Measurements from ENCODE around the gene PDZD2. TPM values are rescaled to one million over a fixed set of nuclear protein-coding genes. Genes with fewer than 3 reads are reported as not detected.

PDZD2 gene
- total and polyA plus RNA-seq, 9 donors = 21.2 to 58.2 (median 37.8) TPM

DNA sequence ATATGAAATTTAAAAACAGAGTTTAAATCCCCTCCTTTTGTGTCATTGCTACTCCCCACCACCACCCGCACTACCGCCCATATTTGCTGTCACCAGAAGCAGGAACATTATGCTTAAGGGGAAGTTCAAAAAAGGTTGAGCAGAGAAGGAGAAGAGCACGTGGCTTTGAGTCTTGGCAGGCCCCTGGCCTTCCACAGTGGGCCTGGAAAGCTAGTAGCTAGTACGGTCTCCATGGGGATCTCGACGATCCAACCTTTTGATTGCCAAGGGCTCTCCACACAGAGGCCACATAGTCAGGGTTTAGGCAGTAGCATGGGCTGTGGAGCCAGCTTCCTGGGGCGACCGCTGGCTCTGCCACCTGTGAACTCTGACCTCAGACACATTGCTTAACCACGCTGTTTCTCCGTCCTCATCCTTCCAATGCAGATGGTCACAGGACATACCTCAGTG is 445.1 kb downstream of the PDZD2 start:
- intact Hi-C loops (cut with DNase I) = loop anchor here in 1 of 4 donors (10.0 kb wide), 1 partner anchor 499 kb away; no protein-coding TSS in a partner anchor
- Histone ChIP-seq H3K4me1 (ENCODE audit: insufficient read depth) (no peaks in the 10 kb centered on the region), H3K27me3 (no peaks in the 10 kb centered on the region), H3K4me3 (no peak overlapping the region), H3K9me3 (no peaks in the 10 kb centered on the region), H3K27ac (no peak overlapping the region), H3K36me3 (no peaks in the 10 kb centered on the region)
- WGBS, 3 donors = 86 to 88% (median 86%) methylated on average over 10 of the region's 10 CpGs
- DNase-seq = no peak
- TF ChIP-seq EP300 (IDR thresholded peaks at IDR 0.05) (no peak), POLR2A (IDR thresholded peaks at IDR 0.05) (no peak)
- TF ChIP-seq, protein P1, sequence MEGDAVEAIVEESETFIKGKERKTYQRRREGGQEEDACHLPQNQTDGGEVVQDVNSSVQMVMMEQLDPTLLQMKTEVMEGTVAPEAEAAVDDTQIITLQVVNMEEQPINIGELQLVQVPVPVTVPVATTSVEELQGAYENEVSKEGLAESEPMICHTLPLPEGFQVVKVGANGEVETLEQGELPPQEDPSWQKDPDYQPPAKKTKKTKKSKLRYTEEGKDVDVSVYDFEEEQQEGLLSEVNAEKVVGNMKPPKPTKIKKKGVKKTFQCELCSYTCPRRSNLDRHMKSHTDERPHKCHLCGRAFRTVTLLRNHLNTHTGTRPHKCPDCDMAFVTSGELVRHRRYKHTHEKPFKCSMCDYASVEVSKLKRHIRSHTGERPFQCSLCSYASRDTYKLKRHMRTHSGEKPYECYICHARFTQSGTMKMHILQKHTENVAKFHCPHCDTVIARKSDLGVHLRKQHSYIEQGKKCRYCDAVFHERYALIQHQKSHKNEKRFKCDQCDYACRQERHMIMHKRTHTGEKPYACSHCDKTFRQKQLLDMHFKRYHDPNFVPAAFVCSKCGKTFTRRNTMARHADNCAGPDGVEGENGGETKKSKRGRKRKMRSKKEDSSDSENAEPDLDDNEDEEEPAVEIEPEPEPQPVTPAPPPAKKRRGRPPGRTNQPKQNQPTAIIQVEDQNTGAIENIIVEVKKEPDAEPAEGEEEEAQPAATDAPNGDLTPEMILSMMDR (IDR thresholded peaks at IDR 0.05) = no peak

DNA sequence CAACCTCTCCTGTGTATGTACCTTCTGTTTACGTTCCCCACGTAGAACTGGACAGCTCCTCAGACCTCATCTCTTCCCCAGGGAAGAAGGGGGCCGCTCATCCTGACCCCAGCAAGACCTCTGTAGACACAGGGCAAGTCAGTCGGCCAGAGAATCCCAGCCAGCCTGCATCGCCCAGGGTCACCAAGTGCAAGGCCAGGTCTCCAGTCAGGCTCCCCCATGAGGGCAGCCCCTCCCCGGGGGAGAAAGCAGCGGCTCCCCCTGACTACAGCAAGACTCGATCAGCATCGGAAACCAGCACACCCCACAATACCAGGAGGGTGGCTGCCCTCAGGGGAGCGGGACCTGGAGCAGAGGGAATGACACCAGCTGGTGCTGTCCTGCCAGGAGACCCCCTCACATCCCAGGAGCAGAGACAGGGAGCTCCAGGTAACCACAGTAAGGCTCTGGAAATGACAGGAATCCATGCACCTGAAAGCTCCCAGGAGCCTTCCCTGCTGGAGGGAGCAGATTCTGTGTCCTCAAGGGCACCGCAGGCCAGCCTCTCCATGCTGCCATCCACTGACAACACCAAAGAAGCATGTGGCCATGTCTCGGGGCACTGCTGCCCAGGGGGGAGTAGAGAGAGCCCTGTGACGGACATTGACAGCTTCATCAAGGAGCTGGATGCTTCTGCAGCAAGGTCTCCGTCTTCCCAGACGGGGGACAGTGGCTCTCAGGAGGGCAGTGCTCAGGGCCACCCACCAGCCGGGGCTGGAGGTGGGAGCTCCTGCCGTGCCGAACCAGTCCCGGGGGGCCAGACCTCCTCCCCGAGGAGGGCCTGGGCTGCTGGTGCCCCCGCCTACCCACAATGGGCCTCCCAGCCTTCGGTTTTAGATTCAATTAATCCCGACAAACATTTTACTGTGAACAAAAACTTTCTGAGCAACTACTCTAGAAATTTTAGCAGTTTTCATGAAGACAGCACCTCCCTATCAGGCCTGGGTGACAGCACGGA is 448.5 kb downstream of the PDZD2 start:
- WGBS, 3 donors = 87 to 90% (median 87%) methylated on average over 23 to 24 of the region's 24 CpGs
- TF ChIP-seq, protein P1 (IDR thresholded peaks at IDR 0.05) = no peak
- no peak for TF ChIP-seq POLR2A (IDR thresholded peaks at IDR 0.05)
- no peak for TF ChIP-seq EP300 (IDR thresholded peaks at IDR 0.05)
- intact Hi-C loops (cut with DNase I) = loop anchor here in 1 of 4 donors (10.0 kb wide), 1 partner anchor 503 kb away; no protein-coding TSS in a partner anchor
- Histone ChIP-seq H3K9me3 (no peaks in the 10 kb centered on the region), H3K27me3 (no peaks in the 10 kb centered on the region), H3K4me3 (no peak overlapping the region), H3K4me1 (ENCODE audit: insufficient read depth) (peaks cover 6% of the 10 kb centered on the region), H3K36me3 (no peaks in the 10 kb centered on the region), H3K27ac (no peak overlapping the region)
- peak in 1 of 5 donors; percentile 10 for DNase-seq

DNA sequence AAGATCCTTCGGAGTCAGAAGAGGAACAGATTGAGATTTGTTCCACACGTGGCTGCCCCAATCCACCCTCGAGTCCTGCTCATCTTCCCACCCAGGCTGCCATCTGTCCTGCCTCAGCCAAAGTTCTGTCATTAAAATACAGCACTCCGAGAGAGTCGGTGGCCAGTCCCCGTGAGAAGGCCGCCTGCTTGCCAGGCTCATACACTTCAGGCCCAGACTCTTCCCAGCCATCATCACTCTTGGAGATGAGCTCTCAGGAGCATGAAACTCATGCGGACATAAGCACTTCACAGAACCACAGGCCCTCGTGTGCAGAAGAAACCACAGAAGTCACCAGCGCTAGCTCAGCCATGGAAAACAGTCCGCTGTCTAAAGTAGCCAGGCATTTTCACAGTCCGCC is 449.3 kb downstream of the PDZD2 start:
- Histone ChIP-seq H3K27me3 (no peaks in the 10 kb centered on the region), H3K4me1 (ENCODE audit: insufficient read depth) (peaks cover 7% of the 10 kb centered on the region), H3K27ac (no peak overlapping the region), H3K4me3 (no peak overlapping the region), H3K9me3 (no peaks in the 10 kb centered on the region), H3K36me3 (no peaks in the 10 kb centered on the region)
- TF ChIP-seq EP300 (IDR thresholded peaks at IDR 0.05) = no peak
- TF ChIP-seq, protein P1 (IDR thresholded peaks at IDR 0.05) = no peak
- no peak for TF ChIP-seq POLR2A (IDR thresholded peaks at IDR 0.05)
- DNase-seq = peak in 1 of 5 donors; percentile 9
- intact Hi-C loops (cut with DNase I) = loop anchor here in 1 of 4 donors (10.0 kb wide), 1 partner anchor 503 kb away; no protein-coding TSS in a partner anchor
- WGBS, 3 donors = 92 to 94% (median 92%) methylated on average over 12 of the region's 12 CpGs

DNA sequence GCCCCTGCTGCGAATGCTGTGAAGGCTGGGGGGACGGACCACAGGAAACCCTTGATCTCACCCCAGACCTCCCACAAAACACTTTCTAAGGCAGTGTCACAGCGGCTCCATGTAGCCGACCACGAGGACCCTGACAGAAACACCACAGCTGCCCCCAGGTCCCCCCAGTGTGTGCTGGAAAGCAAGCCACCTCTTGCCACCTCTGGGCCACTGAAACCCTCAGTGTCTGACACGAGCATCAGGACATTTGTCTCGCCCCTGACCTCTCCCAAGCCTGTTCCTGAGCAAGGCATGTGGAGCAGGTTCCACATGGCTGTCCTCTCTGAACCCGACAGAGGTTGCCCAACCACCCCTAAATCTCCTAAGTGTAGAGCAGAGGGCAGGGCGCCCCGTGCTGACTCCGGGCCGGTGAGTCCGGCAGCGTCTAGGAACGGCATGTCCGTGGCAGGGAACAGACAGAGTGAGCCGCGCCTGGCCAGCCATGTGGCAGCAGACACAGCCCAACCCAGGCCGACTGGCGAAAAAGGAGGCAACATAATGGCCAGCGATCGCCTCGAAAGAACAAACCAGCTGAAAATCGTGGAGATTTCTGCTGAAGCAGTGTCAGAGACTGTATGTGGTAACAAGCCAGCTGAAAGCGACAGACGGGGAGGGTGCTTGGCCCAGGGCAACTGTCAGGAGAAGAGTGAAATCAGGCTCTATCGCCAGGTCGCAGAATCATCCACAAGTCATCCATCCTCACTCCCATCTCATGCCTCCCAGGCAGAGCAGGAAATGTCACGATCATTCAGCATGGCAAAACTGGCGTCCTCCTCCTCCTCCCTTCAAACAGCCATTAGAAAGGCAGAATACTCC is 450.4 kb downstream of the PDZD2 start:
- no peaks in the 10 kb centered on the region for H3K9me3 ChIP-seq
- H3K4me1 ChIP-seq (ENCODE audit: insufficient read depth) = peaks cover 7% of the 10 kb centered on the region
- 91 to 95% (median 93%) methylated on average over 30 of the region's 30 CpGs for WGBS, 3 donors
- intact Hi-C loops (cut with DNase I) = loop anchor here in 1 of 4 donors (10.0 kb wide), 1 partner anchor 505 kb away; no protein-coding TSS in a partner anchor
- TF ChIP-seq POLR2A (IDR thresholded peaks at IDR 0.05) = no peak
- TF ChIP-seq EP300 (IDR thresholded peaks at IDR 0.05) = no peak
- TF ChIP-seq, protein P1 (IDR thresholded peaks at IDR 0.05) = no peak
- peak in 1 of 5 donors; percentile 14 for DNase-seq
- no peak overlapping the region for H3K27ac ChIP-seq
- H3K4me3 ChIP-seq = no peak overlapping the region
- no peaks in the 10 kb centered on the region for H3K27me3 ChIP-seq
- H3K36me3 ChIP-seq = no peaks in the 10 kb centered on the region
